ENCODE results near the gene CHGA. TPM values are rescaled to one million over a fixed set of nuclear protein-coding genes. Genes with fewer than 3 reads are reported as not detected.

The CHGA gene
- polyA plus RNA-seq, 3 donors = not detected

DNA sequence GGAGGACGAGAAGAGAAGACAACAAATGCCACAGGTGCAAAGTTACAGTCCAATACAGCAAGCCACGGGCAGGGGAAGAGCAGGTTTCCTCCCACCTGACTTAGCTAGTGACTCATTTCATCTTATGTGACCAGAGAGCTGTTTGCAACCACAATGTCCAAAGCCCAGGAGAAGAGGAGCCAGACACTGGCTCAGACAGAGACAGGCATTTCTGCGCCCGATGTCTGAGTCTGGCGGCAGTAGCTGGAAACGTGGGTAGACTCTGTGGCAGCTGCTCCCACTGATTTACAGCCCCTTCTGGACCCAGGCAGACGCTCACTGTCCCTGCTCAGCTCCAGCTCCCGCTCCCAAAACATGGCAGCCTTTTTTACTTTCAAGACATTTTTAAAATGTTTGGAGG is 60.0 kb downstream of the CHGA start:
- H3K4me1 Mint-ChIP-seq = peaks cover 9% of the 10 kb centered on the region
- TF ChIP-seq, protein P1, sequence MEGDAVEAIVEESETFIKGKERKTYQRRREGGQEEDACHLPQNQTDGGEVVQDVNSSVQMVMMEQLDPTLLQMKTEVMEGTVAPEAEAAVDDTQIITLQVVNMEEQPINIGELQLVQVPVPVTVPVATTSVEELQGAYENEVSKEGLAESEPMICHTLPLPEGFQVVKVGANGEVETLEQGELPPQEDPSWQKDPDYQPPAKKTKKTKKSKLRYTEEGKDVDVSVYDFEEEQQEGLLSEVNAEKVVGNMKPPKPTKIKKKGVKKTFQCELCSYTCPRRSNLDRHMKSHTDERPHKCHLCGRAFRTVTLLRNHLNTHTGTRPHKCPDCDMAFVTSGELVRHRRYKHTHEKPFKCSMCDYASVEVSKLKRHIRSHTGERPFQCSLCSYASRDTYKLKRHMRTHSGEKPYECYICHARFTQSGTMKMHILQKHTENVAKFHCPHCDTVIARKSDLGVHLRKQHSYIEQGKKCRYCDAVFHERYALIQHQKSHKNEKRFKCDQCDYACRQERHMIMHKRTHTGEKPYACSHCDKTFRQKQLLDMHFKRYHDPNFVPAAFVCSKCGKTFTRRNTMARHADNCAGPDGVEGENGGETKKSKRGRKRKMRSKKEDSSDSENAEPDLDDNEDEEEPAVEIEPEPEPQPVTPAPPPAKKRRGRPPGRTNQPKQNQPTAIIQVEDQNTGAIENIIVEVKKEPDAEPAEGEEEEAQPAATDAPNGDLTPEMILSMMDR (IDR thresholded peaks at IDR 0.05) = no peak
- H3K79me2 ChIP-seq (ENCODE audit: insufficient read depth, low read length) = peaks cover 78% of the 10 kb centered on the region
- H3K4me2 ChIP-seq (replicated peaks; ENCODE audit: extremely low read depth, low read length, poor library complexity, severe bottlenecking) = no peak overlapping the region
- H3K4me1 ChIP-seq (ENCODE audit: control insufficient read depth in 1 of 2, insufficient read depth in 2 of 2, low read length in 2 of 2) = peaks cover 4 to 7% of the 10 kb centered on the region in 2 donors
- H3K9me3 Mint-ChIP-seq = peaks cover 28 to 44% (median 39%) of the 10 kb centered on the region in 7 donors
- 100% methylated on average over 5 of the region's 8 CpGs for WGBS (ENCODE audit: insufficient coverage)
- H3K9me3 ChIP-seq (replicated peaks in 1 of 2; ENCODE audit: control insufficient read depth in 1 of 2, insufficient read depth in 1 of 2, low read length in 2 of 2) = peaks cover 36 to 44% of the 10 kb centered on the region in 2 donors
- peaks cover 0 to 3% (median 0%) of the 10 kb centered on the region in 3 donors for H3K27me3 Mint-ChIP-seq (ENCODE audit: low read depth in 3 of 3)
- peaks cover 29 to 100% of the 10 kb centered on the region in 2 donors for H3K36me3 ChIP-seq (replicated peaks in 1 of 2; ENCODE audit: control insufficient read depth in 1 of 2, insufficient read depth in 2 of 2, low read length in 2 of 2)
- intact Hi-C loops (cut with micrococcal nuclease) = no loop called here
- no peak overlapping the region for H3K4me3 ChIP-seq (replicated peaks in 1 of 3; ENCODE audit: low read depth in 2 of 3, low read length in 3 of 3)
- no peak overlapping the region for H3K27ac ChIP-seq (ENCODE audit: low read depth in 1 of 2, low read length in 2 of 2)
- H3K9ac ChIP-seq (ENCODE audit: insufficient read depth, low read length, poor library complexity, severe bottlenecking) = no peak overlapping the region
- no peak overlapping the region for H2AFZ ChIP-seq (ENCODE audit: insufficient read depth, low read depth, low read length, poor library complexity, severe bottlenecking)
- DNase-seq = no peak
- H4K20me1 ChIP-seq (ENCODE audit: insufficient read depth, low read length) = peaks cover 67% of the 10 kb centered on the region
- peaks cover 71 to 93% of the 10 kb centered on the region in 2 donors for H3K36me3 Mint-ChIP-seq
- H3K27me3 ChIP-seq (ENCODE audit: control insufficient read depth in 2 of 2, insufficient read depth in 2 of 2, low read length in 2 of 2) = no peaks in the 10 kb centered on the region
- no peak overlapping the region for H3K4me3 Mint-ChIP-seq
- H3K27ac Mint-ChIP-seq = peak overlapping the region in 2 of 7 donors; percentile 10 to 43

DNA sequence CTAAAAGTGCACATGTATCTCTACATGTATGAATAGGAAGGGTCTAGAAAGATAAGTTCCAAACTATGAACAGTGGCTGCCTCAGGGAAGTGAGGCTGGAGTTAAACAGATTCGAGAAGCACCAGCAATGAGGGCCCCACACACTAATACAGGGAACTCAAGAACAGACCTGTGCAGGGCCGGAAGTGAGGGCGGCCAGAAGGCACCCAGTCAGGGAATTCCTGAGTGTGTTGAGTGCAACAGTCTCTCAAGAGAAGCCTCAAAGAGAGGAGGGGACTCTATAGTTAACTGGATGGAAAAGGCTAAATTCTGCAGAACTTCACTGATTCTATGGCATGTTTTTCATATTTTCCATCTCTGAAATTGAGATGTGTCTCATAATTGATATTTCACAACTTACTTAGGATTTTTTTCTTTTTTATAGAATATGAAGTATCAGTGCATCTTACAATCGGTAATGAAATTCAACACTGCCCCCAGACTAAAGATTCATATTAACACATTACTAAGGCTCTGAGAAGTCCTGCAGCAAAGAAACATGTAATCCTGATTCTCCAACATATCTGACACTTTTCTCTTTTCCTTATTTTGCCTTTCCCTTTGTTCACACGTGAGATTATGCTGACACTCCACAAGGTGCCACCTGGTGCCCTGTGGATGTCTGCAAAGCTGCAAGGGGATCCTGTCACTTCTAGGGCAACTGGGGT is 61.3 kb downstream of the CHGA start:
- Histone ChIP-seq H3K27ac (ENCODE audit: low read depth in 1 of 2, low read length in 2 of 2) (no peak overlapping the region), H3K9ac (ENCODE audit: insufficient read depth, low read length, poor library complexity, severe bottlenecking) (no peak overlapping the region), H3K4me1 (ENCODE audit: control insufficient read depth in 1 of 2, insufficient read depth in 2 of 2, low read length in 2 of 2) (no peaks in the 10 kb centered on the region), H4K20me1 (ENCODE audit: insufficient read depth, low read length) (peaks cover 80% of the 10 kb centered on the region), H3K27me3 (ENCODE audit: control insufficient read depth in 2 of 2, insufficient read depth in 2 of 2, low read length in 2 of 2) (no peaks in the 10 kb centered on the region), H3K79me2 (ENCODE audit: insufficient read depth, low read length) (peaks cover 88% of the 10 kb centered on the region), H3K4me2 (replicated peaks; ENCODE audit: extremely low read depth, low read length, poor library complexity, severe bottlenecking) (no peak overlapping the region), H3K36me3 (replicated peaks in 1 of 2; ENCODE audit: control insufficient read depth in 1 of 2, insufficient read depth in 2 of 2, low read length in 2 of 2) (peaks cover 37 to 100% of the 10 kb centered on the region in 2 donors), H3K4me3 (replicated peaks in 1 of 3; ENCODE audit: low read depth in 2 of 3, low read length in 3 of 3) (no peak overlapping the region), H3K9me3 (replicated peaks in 1 of 2; ENCODE audit: control insufficient read depth in 1 of 2, insufficient read depth in 1 of 2, low read length in 2 of 2) (peaks cover 23 to 34% of the 10 kb centered on the region in 2 donors), H2AFZ (ENCODE audit: insufficient read depth, low read depth, low read length, poor library complexity, severe bottlenecking) (no peak overlapping the region)
- DNase-seq = no peak
- peaks cover 3% of the 10 kb centered on the region for H3K4me1 Mint-ChIP-seq
- no peak overlapping the region for H3K4me3 Mint-ChIP-seq
- H3K27ac Mint-ChIP-seq = peak overlapping the region in 2 of 7 donors; percentile 67 to 72
- no peaks in the 10 kb centered on the region for H3K27me3 Mint-ChIP-seq (ENCODE audit: low read depth in 3 of 3)
- peaks cover 71 to 93% of the 10 kb centered on the region in 2 donors for H3K36me3 Mint-ChIP-seq
- TF ChIP-seq, protein P1 (IDR thresholded peaks at IDR 0.05) = no peak
- peaks cover 19 to 32% (median 26%) of the 10 kb centered on the region in 7 donors for H3K9me3 Mint-ChIP-seq
- intact Hi-C loops (cut with micrococcal nuclease) = no loop called here
- 80% methylated on average over 1 of the region's 5 CpGs for WGBS (ENCODE audit: insufficient coverage)

Other genes with a start within 250 kb of the CHGA start
- gene LGMN, start 174.5 kb upstream of the CHGA start, polyA plus RNA-seq = 1 to 10 TPM; 1.7 to 3.3 (median 2.9) TPM
- gene GOLGA5, start 128.8 kb upstream of the CHGA start, polyA plus RNA-seq = 10 to 100 TPM; 12.4 to 19.0 (median 16.3) TPM
- gene ITPK1, start 192.8 kb downstream of the CHGA start, polyA plus RNA-seq = 100 to 1,000 TPM in 1 of 3 donors, 10 to 100 TPM in 2; 57.1 to 144 (median 63.0) TPM